Activated B cell treated with CpG ODN at 0.5 μM for 24 hours (primary cell): ENCODE measurements around the gene CEP72. TPM values are rescaled to one million over a fixed set of nuclear protein-coding genes. Genes with fewer than 3 reads are reported as not detected.

Experiments used
- ATAC-seq: fragments of 200-7000 bp; cut with Tn5 transposase; one replicate; pipeline ENCODE4 v1.10.0; 2021; ENCODE audit warnings: low read depth, mild to moderate bottlenecking, moderate library complexity
- CTCF ChIA-PET: fragments of 350-600 bp; sonication (Branson Sonifier 250); formaldehyde crosslinking; loops from one replicate; lab custom pipeline; 2021; ENCODE audit warnings: antibody characterized with exemption; lab: Charles Lee
- POLR2A ChIA-PET: fragments of 350-600 bp; sonication (Branson Sonifier 250); formaldehyde crosslinking; loops from one replicate; lab custom pipeline; 2021; ENCODE audit warnings: antibody characterized with exemption; lab: Charles Lee
- DNase-seq: peaks from one replicate; pipeline ENCODE4 v3.0.0; 2022
- H3K27ac Mint-ChIP-seq: one replicate; pipeline ENCODE4 v1.8.0; 2020; ENCODE audit warnings: mixed read lengths
- H3K27me3 Mint-ChIP-seq: one replicate; pipeline ENCODE4 v1.8.0; 2021; ENCODE audit warnings: mixed read lengths
- H3K36me3 Mint-ChIP-seq: one replicate; pipeline ENCODE4 v1.8.0; 2021; ENCODE audit warnings: low read depth, mixed read lengths
- H3K4me1 Mint-ChIP-seq: one replicate; pipeline ENCODE4 v1.8.0; 2021; ENCODE audit warnings: mixed read lengths
- H3K4me3 Mint-ChIP-seq: one replicate; pipeline ENCODE4 v1.8.0; 2020; ENCODE audit warnings: mild to moderate bottlenecking, mixed read lengths
- H3K9me3 Mint-ChIP-seq: one replicate; pipeline ENCODE4 v1.8.0; 2020; ENCODE audit warnings: mixed read lengths
- intact Hi-C: fragments of 100-400 bp; cut with micrococcal nuclease; formaldehyde crosslinking; loops from one replicate; pipeline ENCODE4 v1.15.1; 2024
- total RNA-seq: library from RNA; stranded (reverse); gene quantifications from 2 replicates; pipeline ENCODE4 v1.2.3, GENCODE V29; 2022
- TF ChIP-seq, protein P1 (sequence below): fragments of 200-600 bp; IDR thresholded peaks from one replicate; pipeline ENCODE4 v1.8.0; 2022; ENCODE audit warnings: antibody characterized with exemption, mild to moderate bottlenecking

CEP72 gene
- total RNA-seq, 1 donor from 2014 or later: 17.4 TPM

DNA sequence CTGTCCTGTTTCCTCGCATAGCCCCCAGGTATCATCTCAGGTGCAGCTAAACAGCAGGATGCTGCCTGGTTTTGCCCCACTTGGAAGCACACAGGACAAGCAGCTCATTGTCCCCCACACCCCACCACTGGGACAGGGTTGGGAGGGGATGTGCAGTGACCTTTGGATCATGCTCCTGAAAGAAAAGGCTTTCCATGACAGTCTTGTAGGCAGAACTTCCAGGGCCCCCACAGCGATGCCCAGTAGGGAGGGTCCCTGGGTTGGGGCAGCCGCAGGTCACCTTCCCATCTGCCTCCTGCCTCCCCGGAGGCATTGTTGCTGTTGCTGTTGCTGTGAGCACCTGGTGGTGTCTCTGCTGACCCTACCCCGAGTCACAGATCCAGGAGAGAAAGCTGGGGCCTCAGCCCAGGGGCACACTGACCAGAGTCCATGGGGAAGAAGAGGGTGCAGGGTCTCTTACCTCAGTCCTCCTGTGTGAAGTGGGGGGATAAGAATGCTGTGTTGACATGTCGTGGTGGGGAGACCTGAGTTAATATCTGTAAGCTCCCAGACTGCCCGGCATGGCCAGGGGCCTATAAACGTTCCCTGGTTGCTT is 8.5 kb downstream of the CEP72 start:
- CTCF ChIA-PET: no interaction called here
- Mint-ChIP-seq H3K4me1 (peaks cover 7% of the 10 kb centered on the region), H3K36me3 (peaks cover 57% of the 10 kb centered on the region), H3K9me3 (no peaks in the 10 kb centered on the region), H3K27me3 (no peaks in the 10 kb centered on the region), H3K4me3 (no peak overlapping the region), H3K27ac (no peak overlapping the region)
- intact Hi-C loops: no loop called here
- no peak for DNase-seq
- POLR2A ChIA-PET: no interaction called here
- ATAC-seq: no peak
- TF ChIP-seq, protein P1, sequence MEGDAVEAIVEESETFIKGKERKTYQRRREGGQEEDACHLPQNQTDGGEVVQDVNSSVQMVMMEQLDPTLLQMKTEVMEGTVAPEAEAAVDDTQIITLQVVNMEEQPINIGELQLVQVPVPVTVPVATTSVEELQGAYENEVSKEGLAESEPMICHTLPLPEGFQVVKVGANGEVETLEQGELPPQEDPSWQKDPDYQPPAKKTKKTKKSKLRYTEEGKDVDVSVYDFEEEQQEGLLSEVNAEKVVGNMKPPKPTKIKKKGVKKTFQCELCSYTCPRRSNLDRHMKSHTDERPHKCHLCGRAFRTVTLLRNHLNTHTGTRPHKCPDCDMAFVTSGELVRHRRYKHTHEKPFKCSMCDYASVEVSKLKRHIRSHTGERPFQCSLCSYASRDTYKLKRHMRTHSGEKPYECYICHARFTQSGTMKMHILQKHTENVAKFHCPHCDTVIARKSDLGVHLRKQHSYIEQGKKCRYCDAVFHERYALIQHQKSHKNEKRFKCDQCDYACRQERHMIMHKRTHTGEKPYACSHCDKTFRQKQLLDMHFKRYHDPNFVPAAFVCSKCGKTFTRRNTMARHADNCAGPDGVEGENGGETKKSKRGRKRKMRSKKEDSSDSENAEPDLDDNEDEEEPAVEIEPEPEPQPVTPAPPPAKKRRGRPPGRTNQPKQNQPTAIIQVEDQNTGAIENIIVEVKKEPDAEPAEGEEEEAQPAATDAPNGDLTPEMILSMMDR: no peak

DNA sequence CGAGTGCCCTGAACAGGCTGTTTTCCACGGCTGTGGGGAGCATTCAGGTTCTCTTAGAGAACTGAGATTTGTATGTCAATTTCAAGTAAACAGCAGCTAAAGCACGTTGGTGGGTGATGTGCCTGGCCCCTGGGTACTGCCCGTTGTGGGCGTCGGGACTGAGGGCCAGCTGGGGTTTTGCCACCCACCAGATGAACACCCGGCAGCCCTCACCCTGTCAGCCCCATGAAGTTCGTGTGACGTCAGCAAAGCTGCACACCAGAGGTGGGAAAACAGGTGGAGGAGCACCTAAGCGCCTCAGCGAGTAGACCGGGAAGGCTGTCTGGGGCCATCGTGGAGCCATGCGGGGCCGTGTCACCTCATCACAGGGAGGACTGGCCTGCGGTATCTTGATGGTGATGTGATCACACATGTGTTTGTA is 9.2 kb downstream of the CEP72 start:
- no peaks in the 10 kb centered on the region for H3K27me3 Mint-ChIP-seq
- no peaks in the 10 kb centered on the region for H3K9me3 Mint-ChIP-seq
- ChIA-PET POLR2A (no interaction called here), CTCF (no interaction called here)
- H3K27ac Mint-ChIP-seq: no peak overlapping the region
- TF ChIP-seq, protein P1: no peak
- H3K4me3 Mint-ChIP-seq: no peak overlapping the region
- no peak for DNase-seq
- no peak for ATAC-seq
- peaks cover 61% of the 10 kb centered on the region for H3K36me3 Mint-ChIP-seq
- peaks cover 4% of the 10 kb centered on the region for H3K4me1 Mint-ChIP-seq
- intact Hi-C loops: no loop called here

DNA sequence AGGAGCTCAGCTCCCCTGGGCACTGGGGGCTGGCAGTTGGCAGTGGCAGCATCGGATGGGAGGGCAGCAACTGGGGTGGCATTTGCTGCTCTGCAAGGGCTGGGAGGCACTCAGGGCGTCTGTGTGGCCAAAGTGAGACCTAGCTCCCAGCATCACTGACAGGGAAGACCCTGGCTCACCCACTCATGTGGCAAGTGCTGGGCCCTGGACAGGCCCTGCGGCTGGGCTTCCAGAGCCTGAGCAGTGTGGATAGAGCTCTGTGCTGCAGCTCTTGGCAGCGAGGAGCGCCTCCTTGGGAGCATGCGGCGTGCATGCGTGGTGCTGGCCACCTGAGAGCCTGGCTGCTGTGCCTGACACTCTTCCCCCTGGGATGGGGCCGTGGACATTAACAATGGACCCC is 10.2 kb downstream of the CEP72 start:
- ChIA-PET POLR2A (interaction anchor here (0.6 kb wide), 1 partner anchor 972 kb away, joined by 5 read pairs; no protein-coding TSS in a partner anchor), CTCF (interaction anchor here (0.7 kb wide), 1 partner anchor 93 kb away, joined by 3 read pairs; no protein-coding TSS in a partner anchor)
- H3K4me3 Mint-ChIP-seq: no peak overlapping the region
- TF ChIP-seq, protein P1: no peak
- intact Hi-C loops: no loop called here
- no peaks in the 10 kb centered on the region for H3K27me3 Mint-ChIP-seq
- ATAC-seq (no peak), DNase-seq (no peak)
- H3K9me3 Mint-ChIP-seq: no peaks in the 10 kb centered on the region
- no peaks in the 10 kb centered on the region for H3K4me1 Mint-ChIP-seq
- H3K36me3 Mint-ChIP-seq: peaks cover 58% of the 10 kb centered on the region
- H3K27ac Mint-ChIP-seq: no peak overlapping the region

DNA sequence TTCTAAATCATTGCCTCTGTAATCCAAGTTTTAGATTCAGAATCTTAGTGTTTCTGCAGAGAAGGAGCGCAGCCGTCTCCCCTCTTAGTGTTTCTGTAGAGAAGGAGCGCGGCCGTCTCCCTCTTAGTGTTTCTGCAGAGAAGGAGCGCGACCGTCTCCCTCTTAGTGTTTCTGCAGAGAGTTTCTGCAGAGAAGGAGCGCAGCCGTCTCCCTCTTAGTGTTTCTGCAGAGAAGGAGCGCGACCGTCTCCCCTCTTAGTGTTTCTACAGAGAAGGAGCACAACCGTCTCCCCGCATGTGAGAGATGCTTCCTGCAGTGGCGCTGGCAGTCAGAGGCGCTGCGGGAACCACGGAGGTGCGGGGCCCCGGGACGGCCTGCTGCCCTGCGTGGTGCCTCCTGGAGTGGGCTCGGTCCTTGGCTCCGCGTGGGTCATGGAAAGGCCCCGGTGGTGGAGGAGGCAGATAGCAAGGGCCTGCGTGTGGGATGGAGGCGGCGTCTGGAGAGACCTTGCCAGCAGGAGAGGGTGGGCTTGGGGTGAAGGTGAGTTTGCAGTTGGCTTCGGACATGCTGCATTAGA is 10.9 kb downstream of the CEP72 start:
- Mint-ChIP-seq H3K27ac (no peak overlapping the region), H3K27me3 (no peaks in the 10 kb centered on the region), H3K4me3 (no peak overlapping the region), H3K9me3 (no peaks in the 10 kb centered on the region), H3K36me3 (peaks cover 63% of the 10 kb centered on the region), H3K4me1 (no peaks in the 10 kb centered on the region)
- TF ChIP-seq, protein P1: no peak
- no peak for DNase-seq
- POLR2A ChIA-PET: no interaction called here
- intact Hi-C loops: no loop called here
- CTCF ChIA-PET: no interaction called here
- ATAC-seq: no peak

DNA sequence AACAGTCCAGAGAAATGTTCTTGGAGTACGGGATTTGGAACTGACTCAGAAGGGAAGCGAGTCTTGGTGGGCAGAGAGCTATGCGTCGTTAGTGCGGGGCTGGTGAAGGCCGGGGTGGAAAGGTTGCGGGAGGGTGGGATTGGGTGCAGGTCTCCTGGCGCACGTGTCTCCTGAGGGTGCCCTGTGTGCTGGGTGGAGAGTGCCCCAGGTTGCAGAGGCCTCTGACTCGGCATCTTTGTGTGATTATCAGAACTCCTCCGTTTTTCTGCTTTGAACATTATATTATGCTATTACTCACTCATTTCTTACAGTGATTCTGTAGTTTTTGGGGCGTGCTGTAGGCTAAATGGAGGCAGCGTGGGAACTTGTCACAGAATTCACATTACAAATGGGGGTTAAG is 11.4 kb downstream of the CEP72 start:
- intact Hi-C loops: no loop called here
- no peaks in the 10 kb centered on the region for H3K9me3 Mint-ChIP-seq

More for the DNA sequence above, 11.4 kb downstream of the CEP72 start:
- TF ChIP-seq, protein P1: no peak
- Mint-ChIP-seq H3K36me3 (peaks cover 60% of the 10 kb centered on the region), H3K27ac (no peak overlapping the region), H3K27me3 (no peaks in the 10 kb centered on the region), H3K4me3 (no peak overlapping the region), H3K4me1 (no peaks in the 10 kb centered on the region)
- ChIA-PET CTCF (no interaction called here), POLR2A (no interaction called here)
- no peak for ATAC-seq
- DNase-seq: no peak
